T-helper 2 cell (primary cell): ENCODE data around the gene NBPF6.
"Not testable (repeated sequence)": the region's sequence is repeated elsewhere in the genome, so short reads cannot be mapped to it uniquely, and the experiment has no call there.

Experiments
- DNase-seq, 5 experiments: peaks; one replicate each; pipeline versions ENCODE4 v3.0.0 to v3.0.0-alpha.2; 2012 to 2022
- total RNA-seq, 2 donors: gene quantifications; one replicate each; lab custom pipeline; 2026; lab: John Stamatoyannopoulos, UW

NBPF6 gene
- total RNA-seq = 0 reads per million in 2 donors

- DNase-seq = not testable (repeated sequence)
Measured at GRCh38 chr1:108450043-108450442, at the start of gene NBPF6. NBPF6 (plus strand) TSS chr1:108450343; CDS start chr1:108450602, 259 bp downstream.

GRCh38 chr1:108411098-108411833 is 38.9 kb upstream of the NBPF6 start:
- DNase-seq = not testable (repeated sequence)

GRCh38 chr1:108420129-108420528 is 30.0 kb upstream of the NBPF6 start:
- not testable (repeated sequence) for DNase-seq

GRCh38 chr1:108421061-108421916 is 28.9 kb upstream of the NBPF6 start:
- DNase-seq = not testable (repeated sequence)

DNA sequence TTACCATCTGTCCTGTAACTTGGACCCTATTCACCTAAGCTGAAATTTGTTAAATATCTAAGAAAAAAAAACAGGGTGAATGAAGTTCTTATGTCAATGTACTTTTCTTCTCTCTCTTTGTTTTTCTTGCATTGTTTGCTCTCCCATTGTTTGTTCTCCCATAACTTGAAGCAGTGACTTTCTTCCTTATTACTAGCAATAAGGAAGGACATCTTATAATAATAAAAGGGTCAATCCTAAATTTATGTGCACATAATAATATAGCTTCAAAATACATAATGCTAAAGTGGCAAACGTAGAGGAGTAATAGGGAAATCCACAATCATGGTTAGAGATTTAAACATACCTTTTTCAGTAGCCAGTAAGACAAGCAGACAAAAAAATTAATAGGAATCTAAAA is 23.3 kb upstream of the NBPF6 start:
- DNase-seq = not testable (repeated sequence)

DNA sequence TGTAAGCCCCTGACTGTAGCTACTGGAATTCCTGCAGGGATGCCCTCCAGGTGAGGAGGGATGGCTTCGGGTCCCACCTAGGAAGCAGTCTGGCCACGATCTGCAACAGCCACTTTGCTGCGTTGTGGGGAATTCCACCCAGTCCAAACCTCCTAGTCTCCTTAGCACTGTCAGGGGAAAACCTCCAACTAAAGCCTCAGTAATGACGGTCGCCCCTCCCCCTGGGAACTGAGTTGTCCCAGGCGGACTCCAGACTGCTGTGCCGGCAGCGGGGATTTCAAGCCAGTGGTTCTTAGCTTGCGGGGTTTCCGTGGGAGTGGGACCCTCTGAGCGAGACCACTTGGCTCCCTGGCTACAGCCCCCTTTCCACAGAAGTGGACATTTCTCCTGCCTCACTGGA is 18.1 kb upstream of the NBPF6 start:
- not testable (repeated sequence) for DNase-seq

GRCh38 chr1:108433404-108433803 is 16.7 kb upstream of the NBPF6 start:
- DNase-seq = not testable (repeated sequence)

GRCh38 chr1:108438536-108438935 is 11.6 kb upstream of the NBPF6 start:
- not testable (repeated sequence) for DNase-seq

GRCh38 chr1:108454521-108454920 is 4.4 kb downstream of the NBPF6 start:
- DNase-seq = not testable (repeated sequence)

- not testable (repeated sequence) for DNase-seq
Measured at GRCh38 chr1:108458661-108459060, 8.5 kb downstream of the NBPF6 start.

DNA sequence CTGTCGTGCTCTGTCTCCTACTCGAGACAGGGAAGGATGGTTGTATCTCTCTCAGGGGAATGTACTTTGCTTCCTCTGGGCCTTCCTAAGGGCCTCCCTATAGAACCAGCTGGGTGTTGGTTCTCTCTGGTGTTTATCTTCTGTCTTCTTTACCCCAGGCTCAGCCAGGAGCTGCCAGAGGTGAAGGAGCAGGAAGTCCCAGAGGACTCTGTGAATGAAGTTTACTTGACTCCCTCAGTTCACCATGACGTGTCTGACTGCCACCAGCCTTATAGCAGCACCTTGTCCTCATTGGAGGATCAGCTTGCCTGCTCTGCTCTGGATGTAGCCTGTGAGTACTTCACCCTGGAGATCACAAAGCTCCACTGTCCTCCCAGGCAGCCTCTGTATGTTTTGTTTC is 11.6 kb downstream of the NBPF6 start:
- not testable (repeated sequence) for DNase-seq

DNA sequence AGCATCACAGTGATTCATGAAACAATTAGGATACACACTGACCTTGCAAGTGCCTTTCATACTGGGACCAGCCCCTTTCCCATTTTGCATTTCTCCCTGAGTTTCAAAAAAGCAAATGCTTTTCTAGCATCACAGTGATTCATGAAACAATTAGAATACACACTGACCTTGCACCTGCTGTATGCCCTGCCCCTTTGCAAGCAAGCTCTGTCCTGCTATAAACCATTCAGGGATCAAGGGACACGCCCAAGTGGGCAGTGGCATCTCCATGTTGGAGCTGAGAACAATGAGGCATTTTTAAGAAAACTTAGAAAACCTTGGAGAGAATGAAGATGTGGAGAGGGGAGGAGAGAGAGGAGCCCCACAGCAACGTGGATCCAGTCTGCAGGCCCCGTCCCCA is 13.8 kb downstream of the NBPF6 start:
- DNase-seq = not testable (repeated sequence)

DNA sequence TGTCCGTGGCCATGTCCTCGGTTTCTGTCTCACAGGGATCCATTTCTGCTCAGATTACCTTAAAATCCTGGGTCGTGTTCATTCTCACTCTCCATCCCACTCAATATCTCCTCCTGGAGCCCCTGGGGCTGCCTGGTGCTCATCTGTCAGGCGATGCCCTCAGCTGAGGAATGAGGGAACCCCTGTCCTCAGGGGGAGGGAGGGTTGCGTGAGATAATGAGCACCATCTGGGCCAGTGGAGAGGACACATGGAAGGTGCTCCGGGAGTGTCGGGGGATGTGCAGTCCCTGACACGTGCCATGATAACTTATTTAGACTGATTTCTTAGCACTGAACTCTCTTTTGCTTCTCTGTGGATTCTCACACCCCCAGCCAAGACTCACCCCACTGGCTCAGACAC is 16.0 kb downstream of the NBPF6 start:
- DNase-seq = not testable (repeated sequence)

DNA sequence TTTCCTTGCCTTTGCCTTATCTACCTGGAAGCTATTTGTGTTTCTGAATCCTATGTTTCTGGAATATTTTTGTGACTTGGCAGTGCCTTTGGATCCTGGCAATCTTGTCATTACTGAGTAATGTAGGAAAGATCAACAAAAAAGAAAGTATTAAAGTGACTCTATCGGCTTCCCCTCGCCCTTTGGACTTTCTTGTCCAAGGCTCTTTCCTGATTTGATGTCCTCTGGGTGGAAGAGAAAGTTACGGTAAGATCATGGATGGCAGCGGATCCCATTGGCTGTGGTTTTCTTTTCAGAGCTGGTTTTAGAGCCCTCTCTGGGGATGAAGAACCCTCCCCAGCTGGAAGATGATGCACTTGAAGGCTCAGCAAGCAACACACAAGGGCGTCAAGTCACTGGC is 17.0 kb downstream of the NBPF6 start:
- DNase-seq = not testable (repeated sequence)

GRCh38 chr1:108470750-108471149 is 20.6 kb downstream of the NBPF6 start:
- DNase-seq = not testable (repeated sequence)

- not testable (repeated sequence) for DNase-seq
Measured at GRCh38 chr1:108474516-108474915, 24.4 kb downstream of the NBPF6 start.

- DNase-seq = no peak
Measured at GRCh38 chr1:108478429-108479015, 28.4 kb downstream of the NBPF6 start.

- DNase-seq = no peak
Measured at GRCh38 chr1:108482708-108483107, 32.6 kb downstream of the NBPF6 start.

DNA sequence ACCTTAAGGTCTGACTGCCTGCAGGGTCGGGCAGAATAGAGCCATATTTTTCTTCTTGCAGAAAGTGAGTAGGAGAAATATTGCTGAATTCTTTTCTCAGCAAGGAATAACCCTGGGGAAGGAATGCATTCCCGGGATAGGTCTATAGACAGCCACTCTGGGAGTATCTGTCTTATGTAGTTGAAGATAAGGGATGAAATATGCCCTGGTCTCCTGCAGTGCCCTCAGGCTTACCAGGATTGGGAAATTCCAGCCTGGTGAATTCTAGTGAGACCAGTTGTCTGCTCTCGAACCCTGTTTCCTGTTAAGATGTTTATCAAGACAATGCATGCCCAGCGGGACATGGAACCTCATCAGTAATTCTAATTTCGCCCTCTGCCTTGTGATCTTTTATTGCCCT is 35.8 kb downstream of the NBPF6 start:
- DNase-seq = not testable (repeated sequence)

GRCh38 chr1:108486707-108487106 is 36.6 kb downstream of the NBPF6 start:
- DNase-seq = not testable (repeated sequence)

- not testable (repeated sequence) for DNase-seq
Measured at GRCh38 chr1:108495008-108495407, 44.9 kb downstream of the NBPF6 start.

DNA sequence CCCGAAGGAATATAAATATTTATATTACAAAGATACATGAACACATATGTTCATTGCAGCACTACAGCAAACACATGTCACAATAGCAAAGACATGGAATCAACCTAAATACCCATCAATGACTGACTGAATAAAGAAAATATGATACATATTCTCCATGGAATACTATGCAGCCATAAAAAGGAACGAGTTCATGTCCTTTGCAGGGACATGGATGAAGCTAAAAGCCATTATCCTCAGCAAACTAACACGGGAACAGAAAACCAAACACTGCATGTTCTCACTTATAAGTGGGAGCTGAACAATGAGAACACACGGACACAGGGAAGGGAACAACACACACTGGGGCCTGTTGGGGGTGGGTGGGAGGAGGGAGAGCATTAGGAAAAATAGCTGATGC is 46.7 kb downstream of the NBPF6 start:
- not testable (repeated sequence) for DNase-seq

- no peak for DNase-seq
Measured at GRCh38 chr1:108502138-108502537, 52.0 kb downstream of the NBPF6 start.
